Keratinocyte (primary cell): ENCODE results near the gene FRMD1. TPM values are rescaled to one million over a fixed set of nuclear protein-coding genes. Genes with fewer than 3 reads are reported as not detected.

Experiments used
- DNase-seq: peaks from one replicate; pipeline ENCODE4 v3.0.0-alpha.2; 2011; ENCODE audit warnings: low read depth, missing footprints, low spot score
- FAIRE-seq: peaks from 2 replicates; lab custom pipeline; 2011; peaks lifted over from hg19 to GRCh38; lab: Jason Lieb, UNC
- H2AFZ ChIP-seq: 2 replicates; pipeline ENCODE4 v1.6.0; 2012; ENCODE audit warnings: low read length, control low read depth, inconsistent platforms; ENCODE audit not compliant: control insufficient read depth
- H3K27ac ChIP-seq: 2 replicates; pipeline ENCODE4 v1.5.1; 2011; ENCODE audit warnings: low read length; ENCODE audit not compliant: control insufficient read depth, insufficient read depth
- H3K27me3 ChIP-seq: 3 replicates; pipeline ENCODE4 v1.6.0; 2011; ENCODE audit warnings: low read length; ENCODE audit not compliant: control insufficient read depth, insufficient read depth; ENCODE audit errors: extremely low read depth
- H3K36me3 ChIP-seq, 2 experiments: 2 replicates in 1 of 2; 3 replicates in 1 of 2; pipeline ENCODE4 v1.5.1; 2011; ENCODE audit warnings: low read length in 2 of 2, mild to moderate bottlenecking in 1 of 2; ENCODE audit not compliant: control insufficient read depth in 2 of 2, insufficient read depth in 2 of 2; ENCODE audit errors: extremely low read depth in 1 of 2
- H3K4me1 ChIP-seq: 3 replicates; pipeline ENCODE4 v1.5.1; 2011; ENCODE audit warnings: low read length; ENCODE audit not compliant: control insufficient read depth, insufficient read depth; ENCODE audit errors: extremely low read depth
- H3K4me2 ChIP-seq: 3 replicates; pipeline ENCODE4 v1.6.0; 2011; ENCODE audit warnings: low read depth, low read length; ENCODE audit not compliant: control insufficient read depth, insufficient read depth; ENCODE audit errors: extremely low read depth
- H3K4me3 ChIP-seq, 3 experiments: fragments of 200-600 bp in 1 of 3; sonication (generic) in 1 of 3; 2 replicates in 2 of 3; 3 replicates in 1 of 3; pipeline ENCODE4 v1.5.1; 2011 to 2016; ENCODE audit warnings: low read length in 3 of 3, mild to moderate bottlenecking in 3 of 3, control low read depth in 2 of 3, inconsistent platforms in 1 of 3, low read depth in 1 of 3, mixed read lengths in 1 of 3, mixed run types in 1 of 3, moderate library complexity in 1 of 3; ENCODE audit not compliant: control insufficient read depth in 2 of 3, insufficient read depth in 2 of 3; ENCODE audit errors: extremely low read depth in 1 of 3
- H3K79me2 ChIP-seq: 2 replicates; pipeline ENCODE4 v1.6.0; 2012; ENCODE audit warnings: low read length; ENCODE audit not compliant: control insufficient read depth, insufficient read depth
- H3K9ac ChIP-seq: 3 replicates; pipeline ENCODE4 v1.6.0; 2011; ENCODE audit warnings: low read length; ENCODE audit not compliant: control insufficient read depth, insufficient read depth; ENCODE audit errors: extremely low read depth
- H3K9me1 ChIP-seq: 3 replicates; pipeline ENCODE4 v1.6.0; 2011; ENCODE audit warnings: low read length; ENCODE audit not compliant: control insufficient read depth, insufficient read depth; ENCODE audit errors: extremely low read depth
- H3K9me3 ChIP-seq: 2 replicates; pipeline ENCODE4 v1.5.1; 2012; ENCODE audit warnings: low read depth, low read length; ENCODE audit not compliant: control insufficient read depth
- H4K20me1 ChIP-seq: 3 replicates; pipeline ENCODE4 v1.6.0; 2011; ENCODE audit warnings: low read length; ENCODE audit not compliant: control insufficient read depth, insufficient read depth; ENCODE audit errors: extremely low read depth
- CTCF ChIP-seq, 3 experiments: IDR thresholded peaks in 1 of 3; conservative IDR thresholded peaks in 1 of 3; optimal IDR thresholded peaks in 1 of 3; 2 replicates in 2 of 3; 3 replicates in 1 of 3; pipeline versions ENCODE3 to v1.5.1; 2011; ENCODE audit warnings: low read length in 3 of 3, mild to moderate bottlenecking in 3 of 3, moderate library complexity in 2 of 3, control low read depth in 1 of 3, inconsistent platforms in 1 of 3; ENCODE audit not compliant: insufficient read depth in 2 of 3; ENCODE audit errors: extremely low read depth in 1 of 3
- EZH2 ChIP-seq: IDR thresholded peaks from one replicate; pipeline ENCODE4 v1.6.1; 2012; ENCODE audit warnings: inconsistent platforms, mild to moderate bottlenecking, low read length, moderate library complexity
- dilution Hi-C: fragments of 300-500 bp; cut with MboI; formaldehyde crosslinking; loops from one replicate; pipeline ENCODE4 v1.7.0; 2020; ENCODE audit warnings: low sequenced_read_pairs; ENCODE audit not compliant: extremely low pct_ligation_motif_present
- polyA plus RNA-seq, 5 experiments: library from polyadenylated mRNA; depleted of rRNA in 3 of 5; stranded (reverse) in 3 of 5; stranded (forward) in 1 of 5; unstranded in 1 of 5; fragments of >200 nt; gene quantifications; 1 replicate in 1 of 5; 2 replicates in 3 of 5; 3 replicates in 1 of 5; pipeline versions ENCODE4 v1.2.1 to v1.2.3, GENCODE V29; 2011 to 2012; ENCODE audit warnings: missing spikeins in 2 of 5, low read depth in 1 of 5, low replicate concordance in 1 of 5

The FRMD1 gene
- polyA plus RNA-seq, 1 donor (not counting 4 experiments of a cell fraction or from before 2014, with no cell fraction given), result not detected

GRCh38 chr6:168021581-168021980, 57.4 kb downstream of the FRMD1 start:
- Histone ChIP-seq H3K9me1 (no peaks in the 10 kb centered on the region), H2AFZ (no peak overlapping the region), H3K4me3 (no peak overlapping the region), H3K27ac (no peak overlapping the region), H3K27me3 (peaks cover 28% of the 10 kb centered on the region), H4K20me1 (no peaks in the 10 kb centered on the region), H3K9ac (no peak overlapping the region), H3K79me2 (no peaks in the 10 kb centered on the region), H3K4me2 (no peak overlapping the region), H3K9me3 (no peaks in the 10 kb centered on the region), H3K4me1 (peaks cover 7% of the 10 kb centered on the region), H3K36me3 (no peaks in the 10 kb centered on the region)
- FAIRE-seq, result no peak
- TF ChIP-seq CTCF (optimal IDR thresholded peaks at IDR 0.05 in 1 of 3, IDR thresholded peaks at IDR 0.05 in 1 of 3, conservative IDR thresholded peaks at IDR 0.05 in 1 of 3; ENCODE audit: extremely low read depth in 1 of 3, insufficient read depth in 2 of 3, low read length in 3 of 3) (no peak), EZH2 (no peak)
- DNase-seq, result no peak
- dilution Hi-C loops, result no loop called here

GRCh38 chr6:168020242-168020641, 58.8 kb downstream of the FRMD1 start:
- Histone ChIP-seq H3K27ac (no peak overlapping the region), H3K4me3 (no peak overlapping the region), H4K20me1 (no peaks in the 10 kb centered on the region), H3K9me3 (peaks cover 6% of the 10 kb centered on the region), H2AFZ (no peak overlapping the region), H3K9ac (no peak overlapping the region), H3K4me2 (no peak overlapping the region), H3K79me2 (no peaks in the 10 kb centered on the region), H3K36me3 (no peaks in the 10 kb centered on the region), H3K4me1 (peaks cover 8% of the 10 kb centered on the region), H3K9me1 (no peaks in the 10 kb centered on the region), H3K27me3 (peaks cover 38% of the 10 kb centered on the region)
- TF ChIP-seq EZH2, result no peak
- no peak for TF ChIP-seq CTCF (optimal IDR thresholded peaks at IDR 0.05 in 1 of 3, IDR thresholded peaks at IDR 0.05 in 1 of 3, conservative IDR thresholded peaks at IDR 0.05 in 1 of 3; ENCODE audit: extremely low read depth in 1 of 3, insufficient read depth in 2 of 3, low read length in 3 of 3)
- FAIRE-seq, result no peak
- dilution Hi-C loops, result no loop called here
- no peak for DNase-seq
